Stomach (tissue), 4 donors: ENCODE results near the gene CCN2.

Experiments used
- CTCF ChIP-seq, 7 experiments: fragments of 450-650 bp in 4 of 7; fragments of 200-600 bp in 3 of 7; sonication (generic) in 3 of 7; IDR thresholded peaks; one replicate each; pipeline ENCODE4 v1.5.1; 2016 to 2019; ENCODE audit warnings: antibody characterized with exemption in 7 of 7, control low read depth in 2 of 7, mild to moderate bottlenecking in 1 of 7
- EP300 ChIP-seq: sonication (generic); formaldehyde crosslinking; IDR thresholded peaks from one replicate; pipeline ENCODE4 v1.6.1; 2017; ENCODE audit warnings: antibody characterized with exemption
- POLR2A ChIP-seq, 4 donors: fragments of 450-650 bp; IDR thresholded peaks; one replicate each; pipeline ENCODE4 v1.6.1; 2016; ENCODE audit warnings: antibody characterized with exemption in 4 of 4, control low read depth in 2 of 4, mild to moderate bottlenecking in 1 of 4, moderate library complexity in 1 of 4
- POLR2AphosphoS5 ChIP-seq, 3 donors: sonication (generic); formaldehyde crosslinking; IDR thresholded peaks; one replicate each; pipeline ENCODE4 v1.6.1; 2016; ENCODE audit warnings: antibody characterized with exemption in 3 of 3

- TF ChIP-seq CTCF (IDR thresholded peaks at IDR 0.05) = no peak
- no peak for TF ChIP-seq POLR2AphosphoS5 (IDR thresholded peaks at IDR 0.05)
- no peak for TF ChIP-seq POLR2A (IDR thresholded peaks at IDR 0.05)
- no peak for TF ChIP-seq EP300
Measured at GRCh38 chr6:131916847-131917246, 34.3 kb downstream of the CCN2 start.
